DND-41 (cell line): ENCODE data around the gene ZIC1.

ENCODE experiments used
- CTCF ChIP-seq: IDR thresholded peaks from 2 replicates; pipeline ENCODE4 v1.5.1; 2012; ENCODE audit warnings: borderline replicate concordance, low read length, moderate library complexity, mild to moderate bottlenecking; ENCODE audit not compliant: poor library complexity, severe bottlenecking; ENCODE audit errors: extremely low read depth
- EZH2 ChIP-seq: IDR thresholded peaks from 3 replicates; pipeline ENCODE4 v1.6.1; 2012; ENCODE audit warnings: borderline replicate concordance, low read depth, mild to moderate bottlenecking, moderate library complexity, low read length, inconsistent platforms; ENCODE audit not compliant: severe bottlenecking

GRCh38 chr3:147421184-147421912 lies 12.2 kb downstream of the ZIC1 start:
- no peak for TF ChIP-seq CTCF
- no peak for TF ChIP-seq EZH2
